Measurements from ENCODE around the gene DUT.

Gene DUT

GRCh38 chr15:48331796-48332641 lies 790 bp downstream of the DUT start:
- peak; percentile 56 to 61 (median 58) for DNase-seq

- DNase-seq, result no peak
These were observed 1.4 kb downstream of the DUT start for GRCh38 chr15:48332642-48333034.

GRCh38 chr15:48333540-48333939 lies 2.3 kb downstream of the DUT start:
- no peak for DNase-seq

- no peak for DNase-seq
These were observed 3.0 kb downstream of the DUT start for GRCh38 chr15:48334260-48334659.

- DNase-seq, result no peak
These were observed 5.7 kb downstream of the DUT start for GRCh38 chr15:48336940-48337339.

GRCh38 chr15:48337607-48338006 lies 6.4 kb downstream of the DUT start:
- no peak for DNase-seq

- no peak for DNase-seq
These were observed 8.9 kb downstream of the DUT start for GRCh38 chr15:48340111-48340510.

- no peak for DNase-seq
These were observed 12.6 kb downstream of the DUT start for GRCh38 chr15:48343865-48344264.

GRCh38 chr15:48345516-48345915 lies 14.3 kb downstream of the DUT start:
- DNase-seq, result no peak

- DNase-seq, result peak in 2 of 4 experiments; percentile 10 to 11
These were observed 21.3 kb downstream of the DUT start for GRCh38 chr15:48352474-48353072.

GRCh38 chr15:48354694-48355303 lies 23.6 kb downstream of the DUT start:
- DNase-seq, result no peak

GRCh38 chr15:48355377-48355776 lies 24.1 kb downstream of the DUT start:
- no peak for DNase-seq

- DNase-seq, result no peak
These were observed 27.3 kb downstream of the DUT start for GRCh38 chr15:48358229-48359152.

- DNase-seq, result no peak
These were observed 29.6 kb downstream of the DUT start for GRCh38 chr15:48360841-48361240.

- no peak for DNase-seq
These were observed 30.5 kb downstream of the DUT start for GRCh38 chr15:48361685-48362084.

GRCh38 chr15:48363474-48363873 lies 32.2 kb downstream of the DUT start:
- no peak for DNase-seq

- DNase-seq, result no peak
These were observed 34.3 kb downstream of the DUT start for GRCh38 chr15:48365575-48365974.

GRCh38 chr15:48366584-48367312 lies 35.5 kb downstream of the DUT start:
- no peak for DNase-seq

GRCh38 chr15:48367483-48367882 lies 36.3 kb downstream of the DUT start:
- DNase-seq, result no peak

- DNase-seq, result no peak
These were observed 39.2 kb downstream of the DUT start for GRCh38 chr15:48370460-48370859.

GRCh38 chr15:48371550-48371949 lies 40.3 kb downstream of the DUT start:
- no peak for DNase-seq

- DNase-seq, result no peak
These were observed 40.7 kb downstream of the DUT start for GRCh38 chr15:48371961-48372360.

All from activated naive CD4-positive, alpha-beta T cell (primary cell).